Anterior cingulate cortex (tissue), 58 donors: ENCODE data around the gene USP1.

ENCODE experiments used
- DNase-seq, 58 donors: peaks; one replicate each; lab custom pipeline; 2025; lab: John Stamatoyannopoulos, UW

USP1 gene

DNA sequence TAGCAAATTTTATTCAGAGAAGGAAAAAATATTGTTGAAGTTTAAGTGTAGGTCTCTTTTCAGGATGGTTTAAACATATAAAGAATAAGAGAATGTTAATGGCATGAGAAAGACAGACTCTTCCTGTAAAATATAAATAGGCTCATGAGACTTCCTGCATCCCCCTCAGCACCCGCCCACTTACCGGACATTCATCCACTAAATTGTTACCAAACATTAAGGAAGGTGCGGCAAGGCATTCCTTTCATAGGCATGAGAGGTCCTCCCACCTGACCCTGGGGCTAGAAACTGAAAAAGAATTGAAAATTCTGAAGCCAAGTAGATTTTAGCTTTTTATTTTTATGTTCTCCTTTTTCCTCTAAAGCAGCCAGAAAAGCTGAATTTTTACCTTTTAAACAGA is 10.6 kb upstream of the USP1 start:
- no peak for DNase-seq

GRCh38 chr1:62426794-62427193 is 10.1 kb upstream of the USP1 start:
- DNase-seq, result no peak

DNA sequence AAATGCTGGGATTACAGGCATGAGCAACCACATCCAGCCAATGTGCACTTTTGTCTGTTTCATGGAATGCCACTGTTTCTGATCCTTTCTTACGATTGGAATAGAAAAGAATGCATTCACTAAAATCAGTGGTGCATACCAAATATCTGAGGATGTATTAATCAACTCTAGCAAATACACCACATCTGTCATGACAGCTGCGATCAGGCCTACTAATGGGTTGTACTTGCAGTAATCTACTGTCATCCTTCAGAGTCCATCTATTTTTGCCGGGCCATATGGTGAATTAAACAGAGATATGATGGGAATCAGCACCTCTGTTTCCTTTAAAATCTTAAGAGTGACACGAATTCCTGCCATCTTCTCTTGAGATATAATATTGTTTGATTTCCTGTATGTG is 8.5 kb upstream of the USP1 start:
- no peak for DNase-seq

DNA sequence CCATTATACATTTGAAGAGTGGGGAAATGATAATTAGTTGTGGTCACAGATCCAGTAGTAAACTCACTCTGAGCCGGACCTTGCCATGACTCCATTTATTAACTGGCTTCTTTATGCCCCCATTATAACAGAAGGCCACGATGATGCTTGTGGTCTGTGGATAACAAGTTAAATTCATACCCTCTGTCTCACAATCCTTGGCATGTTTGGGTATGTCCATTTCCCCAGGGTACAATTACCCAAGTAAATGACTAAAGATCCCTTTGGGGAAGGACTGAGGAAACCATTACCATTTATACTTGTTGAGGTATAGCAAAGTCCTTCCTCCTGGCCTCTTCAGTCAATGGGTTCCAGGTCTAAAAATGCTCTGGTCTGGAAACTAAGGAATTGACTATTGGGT is 7.3 kb upstream of the USP1 start:
- DNase-seq, result no peak

- no peak for DNase-seq
These were observed 2.8 kb upstream of the USP1 start for GRCh38 chr1:62433861-62434617.

DNA sequence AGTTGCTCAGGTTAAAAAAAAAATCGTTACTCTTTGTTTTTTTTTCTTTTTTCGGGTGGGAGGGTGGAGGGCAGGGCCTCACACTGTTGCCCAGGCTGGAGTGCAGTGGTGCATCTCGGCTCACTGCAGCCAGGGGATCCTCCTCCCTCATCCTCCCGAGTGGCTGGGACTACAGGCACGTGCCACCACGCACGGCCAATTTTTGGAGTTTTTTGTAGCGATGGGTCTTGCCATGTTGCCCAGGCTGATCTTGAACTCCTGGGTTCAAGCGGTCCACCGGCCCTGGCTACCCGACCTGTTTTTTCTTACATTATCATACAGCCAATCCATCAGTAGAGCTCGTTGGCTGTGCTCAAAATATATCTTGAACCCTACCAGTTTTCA is 2.2 kb upstream of the USP1 start:
- no peak for DNase-seq

GRCh38 chr1:62435231-62436038 is 1.4 kb upstream of the USP1 start:
- peak in 2 of 58 donors; percentile 52 to 66 for DNase-seq

- peak in 43 of 58 donors; percentile 92 to 100 (median 99) for DNase-seq
These were observed 797 bp upstream of the USP1 start for GRCh38 chr1:62436039-62436465.

DNA sequence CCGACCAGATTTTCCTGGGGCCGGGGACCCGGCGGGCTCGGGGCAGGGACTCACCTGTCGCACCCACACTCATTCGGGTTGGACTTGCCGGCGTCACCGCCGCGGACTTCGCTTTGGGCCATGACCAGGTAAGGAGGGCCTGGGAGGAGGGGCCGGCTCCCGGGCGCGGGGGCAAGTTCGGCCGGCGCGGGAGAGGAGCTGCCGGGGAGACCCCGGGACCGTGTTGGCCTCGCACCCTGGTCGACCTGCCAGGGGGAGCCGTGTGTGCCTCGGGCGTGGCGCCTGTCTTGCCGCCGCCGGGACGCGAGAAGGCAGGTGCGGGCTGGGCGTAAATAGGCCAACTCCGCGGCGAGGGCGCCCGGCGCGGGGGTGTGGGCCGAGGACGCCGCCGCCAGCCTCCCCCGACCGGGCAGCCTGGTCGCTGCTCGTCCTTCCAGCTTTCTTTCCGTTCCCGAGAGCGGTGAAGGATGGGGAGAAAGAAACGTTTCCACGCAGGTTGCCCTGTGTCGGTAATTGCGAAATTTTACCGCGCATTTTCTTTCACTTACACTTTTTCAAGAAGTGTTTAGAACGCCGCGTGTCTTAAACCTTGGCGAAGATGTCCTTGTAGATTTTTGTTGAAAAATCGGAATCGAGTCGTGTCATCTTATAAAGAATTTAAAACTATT is 558 bp downstream of the USP1 start:
- peak in 4 of 58 donors; percentile 38 to 64 (median 53) for DNase-seq

GRCh38 chr1:62438163-62438562 is 1.3 kb downstream of the USP1 start:
- no peak for DNase-seq

DNA sequence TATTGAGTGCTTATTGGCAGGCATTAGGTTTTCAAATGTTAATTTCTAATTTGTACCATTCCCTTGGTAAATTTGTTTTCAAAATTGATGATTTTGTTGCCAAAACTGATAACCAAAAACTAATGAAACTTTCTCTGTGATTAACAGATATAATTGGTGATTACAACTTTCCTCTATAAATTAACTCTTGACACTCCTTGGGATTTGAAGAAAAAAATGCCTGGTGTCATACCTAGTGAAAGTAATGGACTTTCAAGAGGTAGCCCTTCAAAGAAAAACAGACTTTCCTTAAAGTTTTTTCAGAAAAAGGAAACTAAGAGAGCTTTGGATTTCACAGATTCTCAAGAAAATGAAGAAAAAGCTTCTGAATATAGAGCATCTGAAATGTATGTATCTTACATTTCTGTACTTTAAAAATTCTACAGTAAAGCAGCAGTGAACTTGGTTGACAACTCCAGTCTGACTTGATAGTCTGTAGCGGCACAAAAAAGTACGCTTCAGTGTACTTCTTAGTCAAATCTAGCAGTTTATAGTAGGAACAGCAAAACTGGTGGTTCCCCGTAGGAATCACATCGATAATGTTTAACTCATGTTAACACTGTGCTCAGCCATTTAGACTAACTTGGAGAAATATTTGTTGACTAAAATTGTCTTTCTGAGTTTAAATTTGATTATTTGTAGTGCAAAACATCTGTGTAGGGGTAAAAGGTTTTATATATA is 3.0 kb downstream of the USP1 start:
- DNase-seq, result no peak

GRCh38 chr1:62444701-62445100 is 7.9 kb downstream of the USP1 start:
- DNase-seq, result no peak

- no peak for DNase-seq
These were observed 11.5 kb downstream of the USP1 start for GRCh38 chr1:62448221-62448933.

GRCh38 chr1:62450301-62450700 is 13.5 kb downstream of the USP1 start:
- no peak for DNase-seq

GRCh38 chr1:62452951-62453350 is 16.1 kb downstream of the USP1 start:
- DNase-seq, result no peak

GRCh38 chr1:62457955-62458354 is 21.1 kb downstream of the USP1 start:
- DNase-seq, result peak in 2 of 58 donors; percentile 1 to 18

DNA sequence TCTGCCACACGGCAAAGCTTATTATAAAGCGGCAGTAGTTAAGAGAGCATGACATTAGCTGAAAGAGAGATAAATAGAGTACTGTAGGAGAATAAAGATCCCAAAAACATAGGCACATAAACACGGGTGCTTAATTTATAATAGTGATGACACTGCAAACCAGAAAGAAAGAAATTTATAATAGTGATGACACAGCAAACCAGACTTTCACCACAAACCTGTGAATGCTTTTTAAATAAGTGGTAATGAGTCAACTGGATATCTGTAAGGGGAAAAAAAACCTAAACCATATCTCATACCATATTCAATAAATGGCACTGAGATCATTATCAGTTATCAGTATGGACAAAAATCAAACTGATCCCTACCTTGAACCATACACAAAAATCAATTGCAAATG is 25.5 kb downstream of the USP1 start:
- no peak for DNase-seq

DNA sequence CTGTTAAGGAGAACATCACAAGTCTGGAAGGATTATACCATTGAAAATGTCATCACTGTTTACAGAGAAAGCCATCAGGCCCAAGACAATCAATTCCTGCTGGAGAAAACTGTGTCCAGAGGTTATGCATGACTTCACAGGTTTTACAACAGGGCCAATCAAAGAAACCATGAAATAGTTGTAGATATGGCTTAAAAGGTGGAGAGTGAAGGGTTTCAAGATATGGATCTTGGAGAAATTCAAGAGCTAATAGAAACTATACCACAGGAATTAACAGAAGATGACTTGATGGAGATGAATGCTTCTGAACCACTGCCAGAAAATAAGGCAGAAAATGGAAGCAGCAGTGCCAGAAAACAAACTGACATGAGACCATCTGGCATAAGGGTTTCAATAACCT is 30.2 kb downstream of the USP1 start:
- no peak for DNase-seq

DNA sequence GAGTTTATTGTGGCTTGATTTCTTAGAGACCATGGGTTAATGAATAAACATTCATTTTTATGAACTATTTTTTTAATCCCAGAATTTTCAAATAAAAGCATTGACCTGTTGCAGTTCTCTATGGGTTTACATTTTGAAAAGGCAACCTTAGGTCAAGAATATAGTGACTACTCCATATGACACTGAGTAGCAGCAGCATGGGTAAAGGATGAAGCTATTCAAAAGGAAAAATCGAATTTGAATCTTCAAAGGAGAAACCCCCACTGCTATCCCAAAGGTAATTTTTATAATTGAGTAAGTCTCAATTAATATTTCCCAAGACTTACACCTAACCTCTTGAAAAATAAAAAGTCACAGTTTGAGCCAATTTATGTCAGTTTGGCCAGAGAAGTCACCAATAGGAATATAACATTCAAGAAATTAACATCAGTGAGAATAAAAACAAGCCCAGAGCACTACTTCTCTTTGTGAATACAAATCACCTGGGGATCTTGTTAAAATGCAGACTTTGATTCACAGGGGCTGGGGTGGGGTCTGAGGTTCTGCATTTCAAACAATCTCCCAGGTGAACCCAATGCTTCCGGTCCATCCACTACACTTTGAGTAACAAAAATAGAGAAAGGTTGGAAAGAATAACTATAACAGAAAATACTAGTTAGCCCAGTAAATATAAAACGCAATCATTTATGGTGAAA is 39.8 kb downstream of the USP1 start:
- DNase-seq, result no peak
